Panc1 (cell line): ENCODE data around the gene TSNAX. TPM values are rescaled to one million over a fixed set of nuclear protein-coding genes. Genes with fewer than 3 reads are reported as not detected.
"Not testable (repeated sequence)": the region's sequence is repeated elsewhere in the genome, so short reads cannot be mapped to it uniquely, and the experiment has no call there.

Source experiments
- ATAC-seq: fragments of 200-7000 bp; cut with Tn5 transposase; 2 replicates; pipeline ENCODE4 v1.9.1; 2020; ENCODE audit warnings: mild to moderate bottlenecking, moderate library complexity
- BruUV-seq: library from RNA; stranded (reverse); fragments of 400-500 nt; replicated peaks from 2 replicates; lab custom pipeline; 2021; lab: Mats Ljungman, UMichigan
- CTCF ChIA-PET: fragments of 300-600 bp; sonication (Branson Sonifier 250); formaldehyde crosslinking; loops from one replicate; lab custom pipeline; 2022; ENCODE audit warnings: antibody characterized with exemption; lab: Charles Lee
- POLR2A ChIA-PET: fragments of 300-600 bp; sonication (Branson Sonifier 250); formaldehyde crosslinking; loops from one replicate; lab custom pipeline; 2022; ENCODE audit warnings: antibody characterized with exemption; lab: Charles Lee
- DNase-seq: peaks from one replicate; pipeline ENCODE4 v3.0.0-alpha.2; 2010; ENCODE audit warnings: low read depth, low spot score
- H3K27ac ChIP-seq: 2 replicates; pipeline ENCODE4 v1.5.1; 2011; ENCODE audit warnings: mild to moderate bottlenecking, low read length, inconsistent platforms
- H3K27me3 ChIP-seq: fragments of 200-500 bp; sonication (Bioruptor generic); 2 replicates; pipeline ENCODE4 v1.6.0; 2014; ENCODE audit warnings: low read length, inconsistent platforms; ENCODE audit not compliant: control insufficient read depth, insufficient read depth
- H3K36me3 ChIP-seq: fragments of 200-500 bp; sonication (Bioruptor generic); 2 replicates; pipeline ENCODE4 v1.5.1; 2014; ENCODE audit warnings: inconsistent platforms, mild to moderate bottlenecking, low read length, moderate library complexity; ENCODE audit not compliant: control insufficient read depth, insufficient read depth
- H3K4me1 ChIP-seq: 2 replicates; pipeline ENCODE4 v1.5.1; 2011; ENCODE audit warnings: inconsistent platforms, mild to moderate bottlenecking, low read length, moderate library complexity; ENCODE audit not compliant: control insufficient read depth, insufficient read depth
- H3K4me3 ChIP-seq, 2 experiments: 2 replicates each; pipeline ENCODE4 v1.5.1; 2011 to 2012; ENCODE audit warnings: low read depth in 2 of 2, low read length in 2 of 2, mild to moderate bottlenecking in 2 of 2, inconsistent platforms in 1 of 2, moderate library complexity in 1 of 2
- H3K9me3 ChIP-seq: fragments of 200-500 bp; sonication (Bioruptor generic); 2 replicates; pipeline ENCODE4 v1.5.1; 2014; ENCODE audit warnings: low read depth, mild to moderate bottlenecking, inconsistent platforms, low read length, moderate library complexity; ENCODE audit not compliant: control insufficient read depth, insufficient read depth
- CTCF ChIP-seq: fragments of 450-650 bp; IDR thresholded peaks from 2 replicates; pipeline ENCODE4 v1.5.1; 2017; ENCODE audit warnings: mild to moderate bottlenecking
- POLR2AphosphoS5 ChIP-seq: IDR thresholded peaks from 2 replicates; pipeline ENCODE4 v1.6.1; 2012; ENCODE audit warnings: mild to moderate bottlenecking, low read depth, low read length, moderate library complexity
- REST ChIP-seq, 2 experiments: IDR thresholded peaks; 2 replicates each; pipeline ENCODE4 v1.6.1; 2011 to 2012; ENCODE audit warnings: low read depth in 2 of 2, control low read depth in 1 of 2, low read length in 1 of 2, mild to moderate bottlenecking in 1 of 2, moderate library complexity in 1 of 2; ENCODE audit not compliant: insufficient read depth in 1 of 2
- SIN3A ChIP-seq: IDR thresholded peaks from 2 replicates; pipeline ENCODE4 v1.6.1; 2012; ENCODE audit warnings: low read depth, mild to moderate bottlenecking, low read length, moderate library complexity, borderline replicate concordance; ENCODE audit not compliant: insufficient read depth
- TCF7L2 ChIP-seq: IDR thresholded peaks from 2 replicates; pipeline ENCODE4 v1.6.1; 2011; ENCODE audit warnings: mild to moderate bottlenecking, low read depth, low read length, inconsistent platforms
- in situ Hi-C: cut with HindIII; loops from 2 replicates; pipeline ENCODE4 v1.10.0; 2016; ENCODE audit warnings: low sequenced_read_pairs, low pct_unique_long_range_greater_than_20kb
- intact Hi-C: fragments of 100-400 bp; cut with micrococcal nuclease; formaldehyde crosslinking; loops from one replicate; pipeline ENCODE4 v1.10.0; 2022; ENCODE audit not compliant: unreplicated experiment
- total RNA-seq: library from RNA; stranded (reverse); gene quantifications from one replicate; pipeline ENCODE4 v1.2.1, GENCODE V29; 2021; ENCODE audit not compliant: unreplicated experiment

TSNAX gene
- total RNA-seq, 1 experiment from 2014 or later, result 40.0 TPM

- H3K4me1 ChIP-seq, result no peaks in the 10 kb centered on the region
- H3K36me3 ChIP-seq, result no peaks in the 10 kb centered on the region
- no peak overlapping the region for H3K27ac ChIP-seq
- in situ Hi-C loops (no loop called here), intact Hi-C loops (no loop called here)
- no peaks in the 10 kb centered on the region; the same call in 1 of the 2 replicates for H3K9me3 ChIP-seq
- TF ChIP-seq POLR2AphosphoS5 (no peak), SIN3A (no peak), REST (IDR thresholded peaks at IDR 0.05; ENCODE audit: insufficient read depth in 1 of 2, low read depth in 2 of 2, low read length in 1 of 2) (no peak)
- ChIA-PET CTCF (no interaction called here), POLR2A (no interaction called here)
- H3K27me3 ChIP-seq, result no peaks in the 10 kb centered on the region
- DNase-seq (no peak), ATAC-seq (no peak)
- H3K4me3 ChIP-seq, result no peak overlapping the region
- BruUV-seq, result no TSS peak
Measured at GRCh38 chr1:231499148-231499763, 29.2 kb upstream of the TSNAX start.

GRCh38 chr1:231500666-231501065 lies 27.8 kb upstream of the TSNAX start:
- BruUV-seq, result no TSS peak
- DNase-seq (no peak), ATAC-seq (no peak)
- TF ChIP-seq SIN3A (no peak), POLR2AphosphoS5 (no peak), REST (IDR thresholded peaks at IDR 0.05; ENCODE audit: insufficient read depth in 1 of 2, low read depth in 2 of 2, low read length in 1 of 2) (no peak), CTCF (no peak), TCF7L2 (no peak)
- Histone ChIP-seq H3K4me3 (no peak overlapping the region), H3K27me3 (no peaks in the 10 kb centered on the region), H3K27ac (no peak overlapping the region), H3K4me1 (no peaks in the 10 kb centered on the region), H3K9me3 (no peaks in the 10 kb centered on the region; the same call in 1 of the 2 replicates), H3K36me3 (no peaks in the 10 kb centered on the region)
- ChIA-PET CTCF (no interaction called here), POLR2A (no interaction called here)
- intact Hi-C loops (no loop called here), in situ Hi-C loops (no loop called here)

- H3K4me3 ChIP-seq, ATAC-seq, H3K27ac ChIP-seq, in situ Hi-C loops, DNase-seq, H3K9me3 ChIP-seq, H3K36me3 ChIP-seq, H3K4me1 ChIP-seq, POLR2A ChIA-PET, BruUV-seq, intact Hi-C loops, CTCF ChIA-PET, H3K27me3 ChIP-seq: not testable (repeated sequence)
Measured at GRCh38 chr1:231503168-231503567, 25.3 kb upstream of the TSNAX start.
